Right lobe of liver (tissue), 6 donors: ENCODE measurements around the gene MROH2A. TPM values are rescaled to one million over a fixed set of nuclear protein-coding genes. Genes with fewer than 3 reads are reported as not detected.

ENCODE experiments used
- ATAC-seq, 4 donors: fragments of 200-7000 bp; cut with Tn5 transposase; one replicate each; pipeline ENCODE4 v1.9.1; 2020; ENCODE audit warnings: mild to moderate bottlenecking in 4 of 4, moderate library complexity in 4 of 4
- DNase-seq, 3 donors: peaks; one replicate each; pipeline ENCODE4 v3.0.0-alpha.2; 2020
- H3K27ac ChIP-seq, 3 donors: fragments of 200-600 bp; one replicate each; pipeline ENCODE4 v1.8.0; 2022
- H3K27me3 ChIP-seq, 2 donors: fragments of 200-600 bp; one replicate each; pipeline ENCODE4 v1.8.0; 2022
- H3K36me3 ChIP-seq, 4 donors: fragments of 200-600 bp; sonication (generic) in 1 of 4; one replicate each; pipeline versions ENCODE4 v1.5.1 to v1.8.0; 2017 to 2022; ENCODE audit warnings: control low read depth in 1 of 4
- H3K4me1 ChIP-seq, 4 donors: fragments of 200-600 bp; sonication (generic) in 1 of 4; one replicate each; pipeline versions ENCODE4 v1.5.1 to v1.8.0; 2017 to 2022; ENCODE audit warnings: control low read depth in 1 of 4
- H3K4me3 ChIP-seq, 3 donors: fragments of 200-600 bp; one replicate each; pipeline ENCODE4 v1.8.0; 2022
- H3K9me3 ChIP-seq, 4 donors: fragments of 200-600 bp; sonication (generic) in 1 of 4; one replicate each; pipeline versions ENCODE4 v1.5.1 to v1.8.0; 2017 to 2022; ENCODE audit warnings: control low read depth in 1 of 4
- CTCF ChIP-seq, 4 donors: fragments of 200-600 bp in 3 of 4; fragments of 450-650 bp in 1 of 4; IDR thresholded peaks; one replicate each; pipeline versions ENCODE4 v1.5.1 to v1.8.0; 2016 to 2022; ENCODE audit warnings: antibody characterized with exemption in 4 of 4, mild to moderate bottlenecking in 2 of 4
- POLR2A ChIP-seq: fragments of 450-650 bp; IDR thresholded peaks from one replicate; pipeline ENCODE4 v1.6.1; 2017; ENCODE audit warnings: antibody characterized with exemption, mild to moderate bottlenecking
- WGBS: methylation state at CpG from one replicate; pipeline ENCODE4 v1.1.6; 2018; ENCODE audit warnings: low coverage, low lambda C conversion rate; ENCODE audit not compliant: insufficient coverage; ENCODE audit errors: missing lambda C conversion rate; 5-methylcytosine and 5-hydroxymethylcytosine counted together
- intact Hi-C, 2 donors: fragments of 100-400 bp; cut with DNase I; formaldehyde crosslinking; loops; one replicate each; pipeline versions ENCODE4 v1.11.2 to v1.14.1; 2022
- total RNA-seq, 6 experiments: library from RNA; depleted of rRNA in 2 of 6; stranded (reverse); fragments of >200 nt in 2 of 6; fragmentation: NEBNext Ultra II Directional in 3 of 6; extraction: Animal tissue kit (Norgen Biotek cat#: 25700) in 3 of 6; gene quantifications; one replicate each; pipeline versions ENCODE4 v1.1.0 to v1.2.4, GENCODE V29; 2016 to 2023
- donor health status: DM: no; HTN: yes; CAD: no.
- donor health status: DM: no; HTN: no; CAD: no.
- donor health status: DM: no; HTN: no; CAD: no.
- donor health status: DM: no; HTN: yes; CAD: no.
- donor health status: DM: no; HTN: yes; CAD: no.

Gene MROH2A
- total RNA-seq, 6 experiments from 2014 or later: 0.49 to 7.6 (median 2.0) TPM

DNA sequence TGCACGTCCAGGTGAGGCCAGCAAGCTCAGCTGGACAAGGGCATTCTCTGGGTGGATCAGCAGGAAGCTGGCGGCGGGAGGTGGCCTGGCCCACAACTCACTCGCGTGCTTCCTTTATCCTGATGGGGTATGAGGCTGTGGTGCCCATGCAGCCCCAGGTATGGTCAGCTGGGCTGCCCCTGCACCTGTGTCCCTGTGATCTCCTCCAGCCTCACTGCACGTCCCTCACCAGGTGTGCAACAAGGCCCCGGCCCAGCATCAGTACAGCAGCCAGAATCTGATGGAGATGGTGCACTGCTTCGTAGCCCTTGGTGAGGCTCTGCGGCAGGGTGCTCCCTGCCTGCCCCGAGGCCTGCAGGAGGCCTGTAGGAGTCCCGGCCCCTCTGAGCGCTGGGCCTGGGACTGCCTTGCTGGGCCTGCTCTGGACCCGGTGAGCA is 17.6 kb downstream of the MROH2A start:
- ATAC-seq (no peak), DNase-seq (no peak)
- Histone ChIP-seq H3K27me3 (no peaks in the 10 kb centered on the region), H3K27ac (no peak overlapping the region), H3K4me3 (no peak overlapping the region), H3K4me1 (no peaks in the 10 kb centered on the region), H3K9me3 (no peaks in the 10 kb centered on the region), H3K36me3 (no peaks in the 10 kb centered on the region)
- 94% methylated on average over 5 of the region's 13 CpGs for WGBS
- intact Hi-C loops: no loop called here
- TF ChIP-seq POLR2A (no peak), CTCF (IDR thresholded peaks at IDR 0.05) (no peak)

- Histone ChIP-seq H3K4me1 (no peaks in the 10 kb centered on the region), H3K27ac (no peak overlapping the region), H3K36me3 (no peaks in the 10 kb centered on the region), H3K9me3 (no peaks in the 10 kb centered on the region), H3K4me3 (no peak overlapping the region), H3K27me3 (no peaks in the 10 kb centered on the region)
- TF ChIP-seq POLR2A (no peak), CTCF (IDR thresholded peaks at IDR 0.05) (no peak)
- DNase-seq: no peak
- intact Hi-C loops: no loop called here
- 91% methylated on average over 8 of the region's 9 CpGs for WGBS
- ATAC-seq: no peak
These were observed 18.1 kb downstream of the MROH2A start for GRCh38 chr2:233796254-233796653.

DNA sequence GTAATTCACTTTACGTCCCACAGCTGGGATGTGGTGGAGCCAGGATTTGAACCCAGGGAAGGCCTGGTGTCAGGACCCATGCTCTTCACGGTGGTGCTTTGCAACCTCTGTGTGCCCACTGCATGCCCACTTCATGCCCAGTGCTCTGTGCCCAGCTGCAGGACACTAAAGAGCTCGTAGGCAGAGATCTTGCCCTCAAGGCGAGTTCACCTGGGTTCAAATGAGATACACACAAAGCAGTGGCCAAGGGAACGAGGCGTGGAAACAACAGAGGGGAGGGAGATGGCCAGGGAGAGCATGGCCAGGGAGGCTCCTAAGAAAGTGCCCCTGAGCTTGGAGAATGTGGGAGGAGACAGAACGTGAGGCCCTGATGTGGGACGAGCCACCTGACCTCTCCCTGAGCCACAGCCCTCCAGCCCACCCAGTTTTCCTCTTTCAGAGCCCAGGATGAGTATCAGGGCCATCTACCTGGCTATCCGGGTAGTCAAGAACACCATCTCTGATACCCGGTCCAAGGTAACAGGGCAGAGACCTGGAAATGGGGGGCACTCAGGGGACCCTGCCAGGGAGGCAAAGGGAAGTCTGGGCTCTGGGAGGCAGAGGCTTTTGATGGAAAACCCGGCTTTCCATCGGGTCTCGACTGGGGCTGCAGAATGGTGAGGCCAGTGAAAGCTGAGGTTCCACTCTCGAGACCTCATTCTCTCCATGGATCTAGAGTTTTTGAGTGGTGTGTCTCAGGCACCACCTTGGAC is 20.4 kb downstream of the MROH2A start:
- no peak for TF ChIP-seq POLR2A
- no peak for TF ChIP-seq CTCF (IDR thresholded peaks at IDR 0.05)
- no peak overlapping the region for H3K27ac ChIP-seq
- intact Hi-C loops: no loop called here
- H3K9me3 ChIP-seq: no peaks in the 10 kb centered on the region
- 75% methylated on average over 5 of the region's 14 CpGs for WGBS
- H3K27me3 ChIP-seq: no peaks in the 10 kb centered on the region
- ATAC-seq (no peak), DNase-seq (no peak)
- H3K4me3 ChIP-seq: no peak overlapping the region
- no peaks in the 10 kb centered on the region for H3K4me1 ChIP-seq
- H3K36me3 ChIP-seq: no peaks in the 10 kb centered on the region

DNA sequence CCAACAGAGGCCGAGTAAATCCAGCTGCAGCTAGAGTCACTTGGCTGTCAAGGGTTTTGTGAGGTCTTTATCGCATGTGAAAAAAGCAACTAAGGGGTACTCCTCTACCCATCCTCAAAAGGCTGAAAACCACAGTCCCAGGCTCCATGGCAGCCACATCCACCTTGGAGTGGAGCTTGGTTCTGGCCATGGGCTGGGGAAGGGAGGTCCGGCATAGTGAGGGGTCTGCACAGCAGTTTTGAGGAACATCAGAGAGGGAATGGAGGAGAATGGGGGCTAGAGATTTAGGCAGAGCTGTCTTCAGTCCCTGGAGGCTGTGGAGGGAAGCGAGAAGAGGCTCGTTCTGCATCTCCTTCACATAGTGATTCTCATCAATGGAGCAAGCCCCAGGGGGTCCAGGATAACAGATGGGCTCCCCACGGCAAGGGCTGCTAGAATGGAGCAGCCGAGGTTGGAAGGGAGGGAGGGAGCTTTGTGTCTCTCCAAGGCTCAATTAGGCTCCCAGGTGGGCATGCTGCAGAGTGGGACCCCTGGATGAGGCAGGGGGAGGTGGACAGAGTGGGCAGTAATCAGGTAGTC is 21.0 kb downstream of the MROH2A start:
- no peak overlapping the region for H3K4me3 ChIP-seq
- no peaks in the 10 kb centered on the region for H3K4me1 ChIP-seq
- H3K9me3 ChIP-seq: no peaks in the 10 kb centered on the region
- H3K27me3 ChIP-seq: no peaks in the 10 kb centered on the region
- H3K27ac ChIP-seq: no peak overlapping the region
- 57% methylated on average over 6 of the region's 7 CpGs for WGBS
- DNase-seq (no peak), ATAC-seq (no peak)
- no peaks in the 10 kb centered on the region for H3K36me3 ChIP-seq
- TF ChIP-seq POLR2A: no peak
- TF ChIP-seq CTCF (IDR thresholded peaks at IDR 0.05): no peak
- intact Hi-C loops: no loop called here
